Stimulated activated CD8-positive, alpha-beta memory T cell treated with anti-CD3 and anti-CD28 coated beads, Interleukin-7, amount 100 ng/mL, for 24 hours (primary cell): ENCODE results near the gene SPN.
"Not testable (repeated sequence)": the region's sequence is repeated elsewhere in the genome, so short reads cannot be mapped to it uniquely, and the experiment has no call there.

ENCODE experiments used
- DNase-seq: peaks from one replicate; pipeline ENCODE4 v3.0.0-alpha.2; 2020; ENCODE audit warnings: low read depth

The SPN gene

GRCh38 chr16:29663016-29663806 lies at the start of gene SPN:
SPN (plus strand) TSS chr16:29663247; CDS start chr16:29663729, 482 bp downstream.
- DNase-seq: no peak

GRCh38 chr16:29613307-29614057 lies 49.6 kb upstream of the SPN start:
- peak; percentile 83 for DNase-seq

- not testable (repeated sequence) for DNase-seq
Measured at GRCh38 chr16:29614691-29615314, 48.2 kb upstream of the SPN start.

- DNase-seq: not testable (repeated sequence)
Measured at GRCh38 chr16:29616127-29616526, 46.9 kb upstream of the SPN start.

- DNase-seq: not testable (repeated sequence)
Measured at GRCh38 chr16:29620591-29620990, 42.5 kb upstream of the SPN start.

GRCh38 chr16:29622738-29623137 lies 40.3 kb upstream of the SPN start:
- DNase-seq: not testable (repeated sequence)

GRCh38 chr16:29623253-29623652 lies 39.8 kb upstream of the SPN start:
- not testable (repeated sequence) for DNase-seq

GRCh38 chr16:29625114-29625513 lies 37.9 kb upstream of the SPN start:
- not testable (repeated sequence) for DNase-seq

- DNase-seq: not testable (repeated sequence)
Measured at GRCh38 chr16:29626778-29627331, 36.2 kb upstream of the SPN start.

- DNase-seq: not testable (repeated sequence)
Measured at GRCh38 chr16:29627661-29628075, 35.4 kb upstream of the SPN start.

- DNase-seq: not testable (repeated sequence)
Measured at GRCh38 chr16:29628707-29629106, 34.3 kb upstream of the SPN start.

GRCh38 chr16:29629318-29629717 lies 33.7 kb upstream of the SPN start:
- not testable (repeated sequence) for DNase-seq

GRCh38 chr16:29631658-29632057 lies 31.4 kb upstream of the SPN start:
- DNase-seq: not testable (repeated sequence)

- not testable (repeated sequence) for DNase-seq
Measured at GRCh38 chr16:29635902-29636301, 27.1 kb upstream of the SPN start.

GRCh38 chr16:29636368-29636767 lies 26.7 kb upstream of the SPN start:
- DNase-seq: not testable (repeated sequence)

GRCh38 chr16:29638751-29639150 lies 24.3 kb upstream of the SPN start:
- not testable (repeated sequence) for DNase-seq

- no peak for DNase-seq
Measured at GRCh38 chr16:29641561-29641960, 21.5 kb upstream of the SPN start.

GRCh38 chr16:29643596-29643995 lies 19.5 kb upstream of the SPN start:
- DNase-seq: no peak

- no peak for DNase-seq
Measured at GRCh38 chr16:29644338-29644857, 18.6 kb upstream of the SPN start.

GRCh38 chr16:29644973-29645693 lies 17.9 kb upstream of the SPN start:
- no peak for DNase-seq

GRCh38 chr16:29645694-29646187 lies 17.3 kb upstream of the SPN start:
- DNase-seq: no peak
